Type B pancreatic cell (in vitro differentiated cells): ENCODE data around the gene POLR1A. TPM values are rescaled to one million over a fixed set of nuclear protein-coding genes. Genes with fewer than 3 reads are reported as not detected.
A peak's percentile ranks its signal among the peaks of the same experiment; 100 is the strongest.

ENCODE experiments used
- DNase-seq: peaks from one replicate; pipeline ENCODE4 v3.0.0; 2021; ENCODE audit warnings: mixed read lengths; ENCODE audit not compliant: unreplicated experiment; ENCODE audit errors: extremely low spot score
- H3K27ac Mint-ChIP-seq: 2 replicates; pipeline ENCODE4 v1.8.0; 2021; ENCODE audit warnings: mild to moderate bottlenecking, mixed read lengths
- H3K27me3 Mint-ChIP-seq: 2 replicates; pipeline ENCODE4 v1.8.0; 2021; ENCODE audit warnings: mixed read lengths
- H3K36me3 Mint-ChIP-seq: 2 replicates; pipeline ENCODE4 v1.8.0; 2021; ENCODE audit warnings: mixed read lengths
- H3K4me1 Mint-ChIP-seq: one replicate; pipeline ENCODE4 v1.8.0; 2021; ENCODE audit warnings: mixed read lengths; ENCODE audit not compliant: unreplicated experiment
- H3K4me3 Mint-ChIP-seq: 2 replicates; pipeline ENCODE4 v1.8.0; 2021; ENCODE audit warnings: mild to moderate bottlenecking, mixed read lengths
- H3K9me3 Mint-ChIP-seq: 2 replicates; pipeline ENCODE4 v1.8.0; 2021; ENCODE audit warnings: mixed read lengths
- CTCF ChIP-seq: fragments of 200-600 bp; sonication (generic); conservative IDR thresholded peaks from 2 replicates; pipeline ENCODE4 v1.5.0; 2021; ENCODE audit warnings: antibody characterized with exemption, mild to moderate bottlenecking
- total RNA-seq: library from RNA; stranded (reverse); gene quantifications from 2 replicates; pipeline ENCODE4 v1.2.1, GENCODE V29; 2021; ENCODE audit warnings: low replicate concordance

The POLR1A gene
- total RNA-seq, 1 donor from 2014 or later: 57.6 TPM

- TF ChIP-seq CTCF: peak; percentile 72
- H3K4me3 Mint-ChIP-seq: no peak overlapping the region
- H3K27ac Mint-ChIP-seq: no peak overlapping the region
- no peaks in the 10 kb centered on the region for H3K4me1 Mint-ChIP-seq
- H3K36me3 Mint-ChIP-seq: peaks cover 11% of the 10 kb centered on the region
- H3K27me3 Mint-ChIP-seq: no peaks in the 10 kb centered on the region
- DNase-seq: peak; percentile 44
- H3K9me3 Mint-ChIP-seq: no peaks in the 10 kb centered on the region
These were observed 17.5 kb downstream of the POLR1A start for GRCh38 chr2:86087936-86088850.

- TF ChIP-seq CTCF: no peak
- Mint-ChIP-seq H3K27me3 (no peaks in the 10 kb centered on the region), H3K9me3 (no peaks in the 10 kb centered on the region), H3K4me1 (no peaks in the 10 kb centered on the region), H3K36me3 (peaks cover 10% of the 10 kb centered on the region), H3K4me3 (no peak overlapping the region), H3K27ac (no peak overlapping the region)
- DNase-seq: no peak
These were observed 22.9 kb downstream of the POLR1A start for GRCh38 chr2:86082756-86083155.

- no peaks in the 10 kb centered on the region for H3K4me1 Mint-ChIP-seq
- no peaks in the 10 kb centered on the region for H3K9me3 Mint-ChIP-seq
- peaks cover 9% of the 10 kb centered on the region for H3K36me3 Mint-ChIP-seq
- no peak overlapping the region for H3K4me3 Mint-ChIP-seq
- no peaks in the 10 kb centered on the region for H3K27me3 Mint-ChIP-seq
- no peak for TF ChIP-seq CTCF
- no peak for DNase-seq
- no peak overlapping the region for H3K27ac Mint-ChIP-seq
These were observed 24.0 kb downstream of the POLR1A start for GRCh38 chr2:86081724-86082123.

GRCh38 chr2:86079981-86080911 is 25.4 kb downstream of the POLR1A start:
- H3K4me3 Mint-ChIP-seq: no peak overlapping the region
- peaks cover 9% of the 10 kb centered on the region for H3K36me3 Mint-ChIP-seq
- peak; percentile 87 for TF ChIP-seq CTCF
- H3K9me3 Mint-ChIP-seq: no peaks in the 10 kb centered on the region
- DNase-seq: peak; percentile 81
- peak overlapping the region; percentile 43 for H3K27ac Mint-ChIP-seq
- H3K4me1 Mint-ChIP-seq: no peaks in the 10 kb centered on the region
- H3K27me3 Mint-ChIP-seq: no peaks in the 10 kb centered on the region

- peak; percentile 64 for TF ChIP-seq CTCF
- no peaks in the 10 kb centered on the region for H3K9me3 Mint-ChIP-seq
- DNase-seq: no peak
- H3K4me1 Mint-ChIP-seq: no peaks in the 10 kb centered on the region
- no peaks in the 10 kb centered on the region for H3K27me3 Mint-ChIP-seq
- H3K36me3 Mint-ChIP-seq: peaks cover 9% of the 10 kb centered on the region
- H3K27ac Mint-ChIP-seq: no peak overlapping the region
- H3K4me3 Mint-ChIP-seq: no peak overlapping the region
These were observed 26.7 kb downstream of the POLR1A start for GRCh38 chr2:86078774-86079545.
